Panc1 (cell line): ENCODE results near the gene FGGY. TPM values are rescaled to one million over a fixed set of nuclear protein-coding genes. Genes with fewer than 3 reads are reported as not detected.

Experiments used
- ATAC-seq: fragments of 200-7000 bp; cut with Tn5 transposase; 2 replicates; pipeline ENCODE4 v1.9.1; 2020; ENCODE audit warnings: mild to moderate bottlenecking, moderate library complexity
- BruUV-seq: library from RNA; stranded (reverse); fragments of 400-500 nt; replicated peaks from 2 replicates; lab custom pipeline; 2021; lab: Mats Ljungman, UMichigan
- CTCF ChIA-PET: fragments of 300-600 bp; sonication (Branson Sonifier 250); formaldehyde crosslinking; loops from one replicate; lab custom pipeline; 2022; ENCODE audit warnings: antibody characterized with exemption; lab: Charles Lee
- POLR2A ChIA-PET: fragments of 300-600 bp; sonication (Branson Sonifier 250); formaldehyde crosslinking; loops from one replicate; lab custom pipeline; 2022; ENCODE audit warnings: antibody characterized with exemption; lab: Charles Lee
- DNase-seq: peaks from one replicate; pipeline ENCODE4 v3.0.0-alpha.2; 2010; ENCODE audit warnings: low read depth, low spot score
- H3K27ac ChIP-seq: 2 replicates; pipeline ENCODE4 v1.5.1; 2011; ENCODE audit warnings: mild to moderate bottlenecking, low read length, inconsistent platforms
- H3K27me3 ChIP-seq: fragments of 200-500 bp; sonication (Bioruptor generic); 2 replicates; pipeline ENCODE4 v1.6.0; 2014; ENCODE audit warnings: low read length, inconsistent platforms; ENCODE audit not compliant: control insufficient read depth, insufficient read depth
- H3K36me3 ChIP-seq: fragments of 200-500 bp; sonication (Bioruptor generic); 2 replicates; pipeline ENCODE4 v1.5.1; 2014; ENCODE audit warnings: inconsistent platforms, mild to moderate bottlenecking, low read length, moderate library complexity; ENCODE audit not compliant: control insufficient read depth, insufficient read depth
- H3K4me1 ChIP-seq: 2 replicates; pipeline ENCODE4 v1.5.1; 2011; ENCODE audit warnings: inconsistent platforms, mild to moderate bottlenecking, low read length, moderate library complexity; ENCODE audit not compliant: control insufficient read depth, insufficient read depth
- H3K4me3 ChIP-seq, 2 experiments: 2 replicates each; pipeline ENCODE4 v1.5.1; 2011 to 2012; ENCODE audit warnings: low read depth in 2 of 2, low read length in 2 of 2, mild to moderate bottlenecking in 2 of 2, inconsistent platforms in 1 of 2, moderate library complexity in 1 of 2
- H3K9me3 ChIP-seq: fragments of 200-500 bp; sonication (Bioruptor generic); 2 replicates; pipeline ENCODE4 v1.5.1; 2014; ENCODE audit warnings: low read depth, mild to moderate bottlenecking, inconsistent platforms, low read length, moderate library complexity; ENCODE audit not compliant: control insufficient read depth, insufficient read depth
- POLR2AphosphoS5 ChIP-seq: IDR thresholded peaks from 2 replicates; pipeline ENCODE4 v1.6.1; 2012; ENCODE audit warnings: mild to moderate bottlenecking, low read depth, low read length, moderate library complexity
- SIN3A ChIP-seq: IDR thresholded peaks from 2 replicates; pipeline ENCODE4 v1.6.1; 2012; ENCODE audit warnings: low read depth, mild to moderate bottlenecking, low read length, moderate library complexity, borderline replicate concordance; ENCODE audit not compliant: insufficient read depth
- TCF7L2 ChIP-seq: IDR thresholded peaks from 2 replicates; pipeline ENCODE4 v1.6.1; 2011; ENCODE audit warnings: mild to moderate bottlenecking, low read depth, low read length, inconsistent platforms
- in situ Hi-C: cut with HindIII; loops from 2 replicates; pipeline ENCODE4 v1.10.0; 2016; ENCODE audit warnings: low sequenced_read_pairs, low pct_unique_long_range_greater_than_20kb
- intact Hi-C: fragments of 100-400 bp; cut with micrococcal nuclease; formaldehyde crosslinking; loops from one replicate; pipeline ENCODE4 v1.10.0; 2022; ENCODE audit not compliant: unreplicated experiment
- total RNA-seq: library from RNA; stranded (reverse); gene quantifications from one replicate; pipeline ENCODE4 v1.2.1, GENCODE V29; 2021; ENCODE audit not compliant: unreplicated experiment
- TF ChIP-seq, protein P1 (sequence below): fragments of 450-650 bp; IDR thresholded peaks from 2 replicates; pipeline ENCODE4 v1.5.1; 2017; ENCODE audit warnings: mild to moderate bottlenecking
- TF ChIP-seq, protein P2 (sequence below), 2 experiments: IDR thresholded peaks; 2 replicates each; pipeline ENCODE4 v1.6.1; 2011 to 2012; ENCODE audit warnings: low read depth in 2 of 2, control low read depth in 1 of 2, low read length in 1 of 2, mild to moderate bottlenecking in 1 of 2, moderate library complexity in 1 of 2; ENCODE audit not compliant: insufficient read depth in 1 of 2

FGGY gene
- total RNA-seq, 1 experiment from 2014 or later, result 15.5 TPM

DNA sequence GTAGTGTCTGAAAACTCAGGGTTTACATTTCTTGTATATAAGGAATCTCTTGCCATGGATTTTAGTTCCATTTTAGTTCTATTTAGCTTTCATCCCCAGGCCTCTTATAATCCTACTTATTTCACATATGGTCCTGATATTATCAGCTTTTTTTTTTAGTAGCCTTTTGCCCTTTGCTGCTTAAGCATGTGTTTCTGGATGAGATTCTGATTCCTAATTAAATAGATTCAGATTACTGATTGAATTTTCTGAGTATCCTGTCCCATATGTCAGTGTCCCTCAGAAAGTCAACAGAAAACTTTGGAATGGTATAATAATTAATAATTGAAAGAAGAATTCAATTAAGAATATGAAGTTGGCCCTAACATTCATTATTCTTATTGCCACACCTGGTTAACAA, 383.1 kb downstream of the FGGY start:
- no peaks in the 10 kb centered on the region for H3K27me3 ChIP-seq
- intact Hi-C loops (no loop called here), in situ Hi-C loops (no loop called here)
- DNase-seq, result no peak
- no peak overlapping the region for H3K4me3 ChIP-seq
- BruUV-seq, result no TSS peak
- POLR2A ChIA-PET, result no interaction called here
- no peaks in the 10 kb centered on the region for H3K4me1 ChIP-seq
- H3K36me3 ChIP-seq, result no peaks in the 10 kb centered on the region
- H3K9me3 ChIP-seq, result no peaks in the 10 kb centered on the region
- H3K27ac ChIP-seq, result no peak overlapping the region
- no peak for ATAC-seq
- TF ChIP-seq POLR2AphosphoS5 (no peak), SIN3A (no peak), TCF7L2 (no peak)
- TF ChIP-seq, protein P1, sequence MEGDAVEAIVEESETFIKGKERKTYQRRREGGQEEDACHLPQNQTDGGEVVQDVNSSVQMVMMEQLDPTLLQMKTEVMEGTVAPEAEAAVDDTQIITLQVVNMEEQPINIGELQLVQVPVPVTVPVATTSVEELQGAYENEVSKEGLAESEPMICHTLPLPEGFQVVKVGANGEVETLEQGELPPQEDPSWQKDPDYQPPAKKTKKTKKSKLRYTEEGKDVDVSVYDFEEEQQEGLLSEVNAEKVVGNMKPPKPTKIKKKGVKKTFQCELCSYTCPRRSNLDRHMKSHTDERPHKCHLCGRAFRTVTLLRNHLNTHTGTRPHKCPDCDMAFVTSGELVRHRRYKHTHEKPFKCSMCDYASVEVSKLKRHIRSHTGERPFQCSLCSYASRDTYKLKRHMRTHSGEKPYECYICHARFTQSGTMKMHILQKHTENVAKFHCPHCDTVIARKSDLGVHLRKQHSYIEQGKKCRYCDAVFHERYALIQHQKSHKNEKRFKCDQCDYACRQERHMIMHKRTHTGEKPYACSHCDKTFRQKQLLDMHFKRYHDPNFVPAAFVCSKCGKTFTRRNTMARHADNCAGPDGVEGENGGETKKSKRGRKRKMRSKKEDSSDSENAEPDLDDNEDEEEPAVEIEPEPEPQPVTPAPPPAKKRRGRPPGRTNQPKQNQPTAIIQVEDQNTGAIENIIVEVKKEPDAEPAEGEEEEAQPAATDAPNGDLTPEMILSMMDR, result no peak
- TF ChIP-seq, protein P2, sequence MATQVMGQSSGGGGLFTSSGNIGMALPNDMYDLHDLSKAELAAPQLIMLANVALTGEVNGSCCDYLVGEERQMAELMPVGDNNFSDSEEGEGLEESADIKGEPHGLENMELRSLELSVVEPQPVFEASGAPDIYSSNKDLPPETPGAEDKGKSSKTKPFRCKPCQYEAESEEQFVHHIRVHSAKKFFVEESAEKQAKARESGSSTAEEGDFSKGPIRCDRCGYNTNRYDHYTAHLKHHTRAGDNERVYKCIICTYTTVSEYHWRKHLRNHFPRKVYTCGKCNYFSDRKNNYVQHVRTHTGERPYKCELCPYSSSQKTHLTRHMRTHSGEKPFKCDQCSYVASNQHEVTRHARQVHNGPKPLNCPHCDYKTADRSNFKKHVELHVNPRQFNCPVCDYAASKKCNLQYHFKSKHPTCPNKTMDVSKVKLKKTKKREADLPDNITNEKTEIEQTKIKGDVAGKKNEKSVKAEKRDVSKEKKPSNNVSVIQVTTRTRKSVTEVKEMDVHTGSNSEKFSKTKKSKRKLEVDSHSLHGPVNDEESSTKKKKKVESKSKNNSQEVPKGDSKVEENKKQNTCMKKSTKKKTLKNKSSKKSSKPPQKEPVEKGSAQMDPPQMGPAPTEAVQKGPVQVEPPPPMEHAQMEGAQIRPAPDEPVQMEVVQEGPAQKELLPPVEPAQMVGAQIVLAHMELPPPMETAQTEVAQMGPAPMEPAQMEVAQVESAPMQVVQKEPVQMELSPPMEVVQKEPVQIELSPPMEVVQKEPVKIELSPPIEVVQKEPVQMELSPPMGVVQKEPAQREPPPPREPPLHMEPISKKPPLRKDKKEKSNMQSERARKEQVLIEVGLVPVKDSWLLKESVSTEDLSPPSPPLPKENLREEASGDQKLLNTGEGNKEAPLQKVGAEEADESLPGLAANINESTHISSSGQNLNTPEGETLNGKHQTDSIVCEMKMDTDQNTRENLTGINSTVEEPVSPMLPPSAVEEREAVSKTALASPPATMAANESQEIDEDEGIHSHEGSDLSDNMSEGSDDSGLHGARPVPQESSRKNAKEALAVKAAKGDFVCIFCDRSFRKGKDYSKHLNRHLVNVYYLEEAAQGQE (IDR thresholded peaks at IDR 0.05; ENCODE audit: insufficient read depth in 1 of 2, low read depth in 2 of 2, low read length in 1 of 2), result no peak
- CTCF ChIA-PET, result no interaction called here

DNA sequence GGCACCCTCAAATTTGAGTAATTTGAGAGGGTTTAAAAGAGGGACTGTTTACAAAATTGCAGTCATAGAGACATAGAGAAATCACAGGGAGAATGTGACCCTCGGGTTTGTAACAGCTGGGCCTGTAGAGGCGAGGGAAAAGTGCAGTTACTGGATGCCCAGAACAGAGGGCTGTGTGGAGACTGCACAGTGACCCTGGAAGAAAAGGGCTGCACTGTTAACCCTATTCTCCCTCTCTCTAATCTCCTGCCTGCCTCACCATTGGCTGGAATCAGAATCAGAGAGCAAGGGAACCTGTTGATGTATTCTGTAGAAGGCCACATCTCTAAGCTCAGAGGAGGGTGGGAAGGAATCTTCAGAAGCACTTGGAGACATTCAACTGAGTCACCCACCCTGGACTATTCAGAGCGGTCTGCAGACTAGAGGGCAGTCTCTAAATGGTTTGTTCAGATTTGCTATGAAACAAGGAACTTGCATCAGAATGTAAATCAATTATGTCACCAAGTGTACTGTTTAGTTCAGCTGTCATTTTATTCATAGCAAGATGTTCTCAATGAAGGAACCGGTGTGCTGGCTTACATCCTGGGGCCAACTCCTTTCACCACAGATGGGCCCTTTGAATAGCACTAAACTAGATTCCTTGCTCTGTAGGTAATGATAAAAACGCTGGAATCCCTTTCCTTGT, 385.6 kb downstream of the FGGY start:
- Histone ChIP-seq H3K9me3 (no peaks in the 10 kb centered on the region), H3K4me1 (no peaks in the 10 kb centered on the region), H3K4me3 (no peak overlapping the region), H3K36me3 (no peaks in the 10 kb centered on the region), H3K27me3 (no peaks in the 10 kb centered on the region), H3K27ac (no peak overlapping the region)
- ATAC-seq, result no peak
- TF ChIP-seq, protein P1, result no peak
- TF ChIP-seq SIN3A, result no peak
- no peak for TF ChIP-seq TCF7L2
- TF ChIP-seq, protein P2 (IDR thresholded peaks at IDR 0.05; ENCODE audit: insufficient read depth in 1 of 2, low read depth in 2 of 2, low read length in 1 of 2), result no peak
- TF ChIP-seq POLR2AphosphoS5, result no peak
- DNase-seq, result no peak
- ChIA-PET CTCF (no interaction called here), POLR2A (no interaction called here)
- intact Hi-C loops, result no loop called here
- in situ Hi-C loops, result no loop called here
- BruUV-seq, result no TSS peak
